NCI-H2196 treated with DMSO at 0.1 percent for 48 hours (cell line): ENCODE results near the gene SETD2.

Experiments
- DNase-seq: peaks from one replicate; lab custom pipeline; 2025; ENCODE audit not compliant: unreplicated experiment; lab: John Stamatoyannopoulos, UW

The SETD2 gene

DNA sequence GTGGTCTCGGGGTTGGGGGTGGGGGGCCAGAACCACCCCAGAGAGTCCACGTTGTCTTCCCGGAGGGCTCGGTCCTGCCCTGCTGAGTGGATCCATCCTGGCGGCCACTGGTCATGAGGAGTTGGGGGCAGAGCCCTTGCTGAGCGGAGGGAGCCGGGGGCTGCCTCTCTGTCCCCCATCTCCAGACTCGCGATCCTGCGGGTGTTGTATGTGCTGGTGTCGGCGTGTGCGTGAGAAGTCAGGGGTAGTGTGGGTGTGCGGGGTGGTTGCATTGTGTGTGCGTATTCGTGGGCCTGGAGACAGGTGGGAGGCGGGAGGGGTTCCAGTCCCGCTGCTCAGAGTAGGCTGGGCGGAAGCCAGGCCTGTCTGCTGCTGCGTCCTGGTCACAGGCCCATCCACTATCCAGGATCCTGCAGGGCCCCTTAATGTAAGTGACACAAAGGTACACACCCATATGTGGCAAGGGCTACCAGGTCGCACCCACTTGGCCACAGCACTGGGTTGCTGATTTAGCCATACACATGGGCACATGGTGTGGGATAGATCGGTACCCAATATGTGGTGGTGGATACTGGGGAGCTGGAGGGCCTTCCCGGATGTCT lies 153.7 kb downstream of the SETD2 start:
- no peak for DNase-seq

DNA sequence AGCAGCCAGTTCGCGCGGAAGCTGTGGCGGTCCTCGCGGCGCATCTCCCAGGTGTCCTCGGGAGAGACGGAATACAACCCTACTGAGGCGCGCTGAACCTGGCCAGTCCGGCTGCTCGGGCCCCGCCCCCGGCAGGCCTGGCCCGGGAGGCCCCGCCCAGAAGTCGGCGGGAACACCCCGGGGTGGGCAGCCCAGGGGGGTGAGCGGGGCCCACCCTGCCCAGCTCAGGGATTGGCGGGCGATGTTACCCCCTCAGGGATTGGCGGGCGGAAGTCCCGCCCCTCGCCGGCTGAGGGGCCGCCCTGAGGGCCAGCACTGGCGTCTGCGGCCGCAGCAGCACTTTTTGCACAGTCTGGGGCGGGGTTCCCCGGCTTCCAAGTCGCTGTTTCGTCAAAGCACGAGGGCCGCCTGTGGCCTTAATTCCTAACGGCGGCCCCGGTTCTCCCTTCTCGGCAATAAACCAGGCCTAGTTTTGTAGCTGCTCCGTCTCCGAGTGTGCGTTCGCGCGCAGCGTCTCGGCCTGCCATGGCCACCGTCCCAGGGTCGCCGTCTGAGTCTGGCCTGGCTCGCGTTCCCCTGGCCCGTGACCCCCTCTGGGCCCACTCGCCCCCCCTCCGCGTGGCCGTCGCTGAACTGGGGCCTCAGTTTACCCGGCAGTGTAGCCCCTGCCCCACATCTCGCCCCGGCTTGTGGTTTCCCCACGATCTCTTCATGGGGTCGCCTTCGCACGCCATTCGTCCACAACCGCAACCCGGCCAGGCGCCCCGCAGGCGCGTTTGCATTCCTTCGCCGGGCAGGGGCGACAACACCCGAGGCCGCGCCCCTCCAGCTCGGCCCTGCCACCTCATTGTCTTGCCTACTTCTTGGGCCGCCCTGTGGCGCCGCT lies 154.4 kb downstream of the SETD2 start:
- DNase-seq = no peak

- no peak for DNase-seq
Measured at GRCh38 chr3:47008851-47009224, 155.1 kb downstream of the SETD2 start.

GRCh38 chr3:47008234-47008796 lies 155.6 kb downstream of the SETD2 start:
- DNase-seq = no peak

DNA sequence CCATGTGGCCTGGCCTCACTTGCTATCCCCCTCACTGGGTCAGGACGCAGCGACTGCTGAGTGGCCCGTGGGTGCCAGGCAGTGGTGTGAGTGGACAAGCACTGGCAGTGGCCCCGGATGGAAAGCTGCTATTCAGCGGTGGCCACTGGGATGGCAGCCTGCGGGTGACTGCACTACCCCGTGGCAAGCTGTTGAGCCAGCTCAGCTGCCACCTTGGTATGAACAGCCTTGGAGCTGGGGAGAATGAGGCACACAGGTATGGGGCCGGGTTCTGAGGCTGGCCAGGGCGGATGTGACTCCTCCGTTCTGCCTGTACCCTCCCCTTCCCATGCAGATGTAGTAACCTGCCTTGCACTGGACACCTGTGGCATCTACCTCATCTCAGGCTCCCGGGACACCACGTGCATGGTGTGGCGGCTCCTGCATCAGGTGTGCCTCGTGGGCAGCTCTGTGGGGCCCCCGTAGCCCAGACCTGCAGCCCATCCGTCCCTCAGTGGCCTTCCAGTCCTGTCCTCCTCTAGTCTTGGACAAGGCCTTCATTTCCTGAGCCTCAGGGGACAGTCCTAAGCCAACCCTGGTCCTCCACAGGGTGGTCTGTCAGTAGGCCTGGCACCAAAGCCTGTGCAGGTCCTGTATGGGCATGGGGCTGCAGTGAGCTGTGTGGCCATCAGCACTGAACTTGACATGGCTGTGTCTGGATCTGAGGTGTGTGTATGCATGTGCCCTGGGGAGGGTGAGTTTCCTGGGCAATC lies 156.3 kb downstream of the SETD2 start:
- DNase-seq = no peak

GRCh38 chr3:47007001-47007400 lies 156.9 kb downstream of the SETD2 start:
- DNase-seq = no peak

GRCh38 chr3:47006145-47006651 lies 157.7 kb downstream of the SETD2 start:
- DNase-seq = no peak

GRCh38 chr3:47005212-47006144 lies 158.4 kb downstream of the SETD2 start:
- no peak for DNase-seq

- DNase-seq = no peak
Measured at GRCh38 chr3:47004369-47005211, 159.3 kb downstream of the SETD2 start.

- DNase-seq = no peak
Measured at GRCh38 chr3:47003461-47004368, 160.2 kb downstream of the SETD2 start.

DNA sequence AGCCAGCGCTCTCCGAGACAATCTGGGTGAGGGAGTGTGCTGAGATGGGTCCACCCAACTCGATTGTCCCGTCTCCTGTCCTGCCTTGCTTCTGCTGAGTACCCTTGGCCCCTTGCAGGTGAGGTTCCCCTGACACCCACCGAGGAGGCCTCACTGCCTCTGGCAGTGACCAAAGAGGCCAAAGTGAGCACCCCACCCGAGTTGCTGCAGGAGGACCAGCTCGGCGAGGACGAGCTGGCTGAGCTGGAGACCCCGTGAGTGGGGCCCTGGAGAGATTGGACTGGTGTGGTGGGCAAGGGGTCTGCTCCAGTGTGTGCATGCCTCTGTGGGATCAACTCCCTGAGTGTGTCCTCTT lies 160.9 kb downstream of the SETD2 start:
- DNase-seq = no peak

GRCh38 chr3:47002171-47003055 lies 161.5 kb downstream of the SETD2 start:
- no peak for DNase-seq

DNA sequence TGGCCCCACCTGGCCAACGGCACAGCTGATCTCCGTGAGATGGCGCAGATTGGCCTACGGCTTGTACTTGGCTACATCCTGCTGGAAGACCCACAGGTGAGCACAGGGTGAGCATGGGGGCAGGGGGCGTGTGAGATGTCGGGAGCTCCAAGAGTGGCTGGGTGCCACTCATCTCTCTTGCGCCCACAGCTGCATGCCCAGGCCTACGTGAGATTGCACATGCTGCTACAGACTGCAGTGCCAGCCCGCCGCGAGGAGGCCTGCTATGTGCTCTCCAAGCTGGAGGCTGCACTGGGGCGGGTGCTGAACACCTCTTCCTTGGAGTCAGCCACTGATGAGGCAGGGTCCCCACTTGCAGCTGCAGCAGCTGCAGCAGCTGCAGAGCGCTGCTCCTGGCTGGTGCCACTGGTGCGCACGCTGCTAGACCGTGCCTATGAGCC lies 162.2 kb downstream of the SETD2 start:
- DNase-seq = no peak

GRCh38 chr3:47000922-47001730 lies 162.8 kb downstream of the SETD2 start:
- DNase-seq = no peak

DNA sequence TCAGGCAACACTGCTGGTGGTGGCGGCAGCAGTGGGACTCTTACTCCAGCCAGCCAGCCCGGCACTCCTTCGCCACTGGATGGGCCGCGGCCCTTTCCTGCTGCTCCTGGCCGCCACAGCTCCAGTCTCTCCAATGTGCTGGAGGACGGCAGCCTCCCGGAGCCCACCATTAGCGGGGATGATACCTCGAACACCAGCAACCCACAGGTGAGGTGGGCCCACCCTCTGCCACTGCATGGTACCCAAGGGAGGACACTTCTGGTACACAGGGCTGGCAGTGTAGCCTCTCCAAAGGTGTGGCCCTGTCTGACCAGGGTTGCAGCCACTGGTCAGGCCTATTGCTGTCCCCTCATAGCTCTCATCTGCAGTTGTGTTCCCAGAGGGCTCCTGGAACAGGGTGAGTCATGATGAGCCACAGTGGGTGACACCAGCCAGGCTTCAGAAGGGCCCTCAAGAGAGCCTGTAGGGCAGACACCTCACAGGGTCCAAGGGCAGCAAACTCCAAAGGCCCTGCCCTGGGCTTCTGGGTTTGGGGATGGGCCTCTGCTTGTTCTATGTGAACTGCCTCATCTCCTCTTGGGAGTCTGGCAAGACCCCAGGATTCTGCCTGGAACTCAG lies 163.6 kb downstream of the SETD2 start:
- no peak for DNase-seq
